ENCODE results near the gene FLOT2.

Gene FLOT2

GRCh38 chr17:28929787-28930186, 32.3 kb upstream of the FLOT2 start:
- Mint-ChIP-seq H3K4me3 (no peak overlapping the region), H3K27me3 (no peaks in the 10 kb centered on the region), H3K9me3 (peaks cover 4% of the 10 kb centered on the region), H3K36me3 (peaks cover 57% of the 10 kb centered on the region), H3K4me1 (peaks cover 56% of the 10 kb centered on the region), H3K27ac (peak overlapping the region; percentile 62)
- no peak for DNase-seq
- CTCF ChIA-PET, result interaction anchor here (1.0 kb wide), 2 partner anchors 17 to 23 kb away, joined by 3 to 4 read pairs; no protein-coding TSS in a partner anchor

- H3K36me3 Mint-ChIP-seq, result peaks cover 63% of the 10 kb centered on the region
- CTCF ChIA-PET, result interaction anchor here (0.6 to 1.4 kb wide), 4 partner anchors 17 to 178 kb away, joined by 3 to 5 read pairs (median 3); no protein-coding TSS in a partner anchor
- H3K27ac Mint-ChIP-seq, result peak overlapping the region; percentile 60
- H3K4me3 Mint-ChIP-seq, result no peak overlapping the region
- no peaks in the 10 kb centered on the region for H3K27me3 Mint-ChIP-seq
- peaks cover 4% of the 10 kb centered on the region for H3K9me3 Mint-ChIP-seq
- DNase-seq, result peak; percentile 32
- peaks cover 50% of the 10 kb centered on the region for H3K4me1 Mint-ChIP-seq
These were observed 30.5 kb upstream of the FLOT2 start for GRCh38 chr17:28928061-28928460.

GRCh38 chr17:28926786-28927185, 29.3 kb upstream of the FLOT2 start:
- CTCF ChIA-PET, result interaction anchor here (1.1 to 2.2 kb wide), 4 partner anchors 10 to 199 kb away, joined by 3 to 8 read pairs (median 6); no protein-coding TSS in a partner anchor
- no peak for DNase-seq
- Mint-ChIP-seq H3K4me3 (no peak overlapping the region), H3K9me3 (peaks cover 4% of the 10 kb centered on the region), H3K27ac (peak overlapping the region; percentile 96), H3K27me3 (no peaks in the 10 kb centered on the region), H3K4me1 (peaks cover 52% of the 10 kb centered on the region), H3K36me3 (peaks cover 71% of the 10 kb centered on the region)

GRCh38 chr17:28926366-28926765, 28.8 kb upstream of the FLOT2 start:
- Mint-ChIP-seq H3K9me3 (peaks cover 4% of the 10 kb centered on the region), H3K27me3 (no peaks in the 10 kb centered on the region), H3K36me3 (peaks cover 75% of the 10 kb centered on the region), H3K27ac (peak overlapping the region; percentile 96), H3K4me3 (peak overlapping the region; percentile 13), H3K4me1 (peaks cover 52% of the 10 kb centered on the region)
- CTCF ChIA-PET, result interaction anchor here (1.1 to 2.2 kb wide), 5 partner anchors 10 to 177 kb away, joined by 3 to 8 read pairs (median 6); no protein-coding TSS in a partner anchor
- DNase-seq, result no peak

- Mint-ChIP-seq H3K36me3 (peaks cover 76% of the 10 kb centered on the region), H3K27ac (peak overlapping the region; percentile 96)
These were observed 28.4 kb upstream of the FLOT2 start for GRCh38 chr17:28925912-28926365.

GRCh38 chr17:28920201-28920600, 22.7 kb upstream of the FLOT2 start:
- Mint-ChIP-seq H3K4me1 (peaks cover 13% of the 10 kb centered on the region), H3K27ac (peak overlapping the region; percentile 26), H3K9me3 (no peaks in the 10 kb centered on the region), H3K27me3 (no peaks in the 10 kb centered on the region), H3K4me3 (no peak overlapping the region), H3K36me3 (peaks cover 84% of the 10 kb centered on the region)
- DNase-seq, result no peak
- CTCF ChIA-PET, result interaction anchor here (1.1 to 1.3 kb wide), 2 partner anchors 72 to 194 kb away, joined by 3 to 4 read pairs; partner anchors contain the start of gene TLCD1

More at GRCh38 chr17:28925912-28926365, 28.4 kb upstream of the FLOT2 start:
- Mint-ChIP-seq H3K27me3 (no peaks in the 10 kb centered on the region), H3K4me1 (peaks cover 52% of the 10 kb centered on the region), H3K4me3 (peak overlapping the region; percentile 13), H3K9me3 (peaks cover 4% of the 10 kb centered on the region)
- peak; percentile 62 for DNase-seq
- CTCF ChIA-PET, result interaction anchor here (1.0 to 2.2 kb wide), 6 partner anchors 9 to 191 kb away, joined by 3 to 8 read pairs (median 6); no protein-coding TSS in a partner anchor

GRCh38 chr17:28918295-28918694, 20.8 kb upstream of the FLOT2 start:
- CTCF ChIA-PET, result interaction anchor here (0.7 to 3.9 kb wide), 6 partner anchors 15 to 191 kb away, joined by 3 to 41 read pairs (median 4); no protein-coding TSS in a partner anchor
- Mint-ChIP-seq H3K36me3 (peaks cover 81% of the 10 kb centered on the region), H3K9me3 (no peaks in the 10 kb centered on the region), H3K27ac (peak overlapping the region; percentile 45), H3K4me1 (peaks cover 2% of the 10 kb centered on the region), H3K4me3 (no peak overlapping the region), H3K27me3 (no peaks in the 10 kb centered on the region)
- DNase-seq, result no peak

GRCh38 chr17:28917465-28917864, 19.9 kb upstream of the FLOT2 start:
- H3K27me3 Mint-ChIP-seq, result no peaks in the 10 kb centered on the region
- H3K36me3 Mint-ChIP-seq, result peaks cover 84% of the 10 kb centered on the region
- no peak overlapping the region for H3K4me3 Mint-ChIP-seq
- no peak for DNase-seq
- H3K4me1 Mint-ChIP-seq, result peaks cover under 1% of the 10 kb centered on the region
- CTCF ChIA-PET, result interaction anchor here (1.0 to 3.9 kb wide), 6 partner anchors 8 to 154 kb away, joined by 3 to 41 read pairs (median 6); no protein-coding TSS in a partner anchor
- no peak overlapping the region for H3K27ac Mint-ChIP-seq
- no peaks in the 10 kb centered on the region for H3K9me3 Mint-ChIP-seq

GRCh38 chr17:28917029-28917428, 19.5 kb upstream of the FLOT2 start:
- Mint-ChIP-seq H3K9me3 (no peaks in the 10 kb centered on the region), H3K4me1 (no peaks in the 10 kb centered on the region), H3K27ac (no peak overlapping the region), H3K4me3 (no peak overlapping the region), H3K36me3 (peaks cover 86% of the 10 kb centered on the region), H3K27me3 (no peaks in the 10 kb centered on the region)
- no peak for DNase-seq
- CTCF ChIA-PET, result interaction anchor here (1.1 to 3.9 kb wide), 8 partner anchors 9 to 190 kb away, joined by 3 to 41 read pairs (median 6); partner anchors contain the start of gene TLCD1

GRCh38 chr17:28916302-28916934, 18.9 kb upstream of the FLOT2 start:
- no peaks in the 10 kb centered on the region for H3K27me3 Mint-ChIP-seq
- H3K27ac Mint-ChIP-seq, result peak overlapping the region; percentile 13
- peaks cover 85% of the 10 kb centered on the region for H3K36me3 Mint-ChIP-seq
- H3K4me3 Mint-ChIP-seq, result no peak overlapping the region
- DNase-seq, result peak; percentile 67
- no peaks in the 10 kb centered on the region for H3K9me3 Mint-ChIP-seq
- H3K4me1 Mint-ChIP-seq, result no peaks in the 10 kb centered on the region
- CTCF ChIA-PET, result interaction anchor here (1.1 to 3.9 kb wide), 11 partner anchors 9 to 189 kb away, joined by 3 to 41 read pairs (median 5); partner anchors contain the start of gene TLCD1

GRCh38 chr17:28912938-28913333, 15.4 kb upstream of the FLOT2 start:
- CTCF ChIA-PET, result interaction anchor here (0.8 to 2.5 kb wide), 6 partner anchors 10 to 186 kb away, joined by 3 to 9 read pairs (median 5); partner anchors contain the start of gene DHRS13
- Mint-ChIP-seq H3K36me3 (peaks cover 78% of the 10 kb centered on the region), H3K27ac (no peak overlapping the region)

GRCh38 chr17:28912281-28912937, 14.9 kb upstream of the FLOT2 start:
- Mint-ChIP-seq H3K36me3 (peaks cover 78% of the 10 kb centered on the region), H3K4me1 (no peaks in the 10 kb centered on the region), H3K9me3 (no peaks in the 10 kb centered on the region), H3K4me3 (no peak overlapping the region), H3K27ac (no peak overlapping the region), H3K27me3 (no peaks in the 10 kb centered on the region)
- CTCF ChIA-PET, result interaction anchor here (0.8 to 2.5 kb wide), 6 partner anchors 9 to 186 kb away, joined by 3 to 9 read pairs (median 5); partner anchors contain the start of gene DHRS13
- peak; percentile 35 for DNase-seq

More at GRCh38 chr17:28912938-28913333, 15.4 kb upstream of the FLOT2 start:
- Mint-ChIP-seq H3K27me3 (no peaks in the 10 kb centered on the region), H3K4me1 (no peaks in the 10 kb centered on the region), H3K9me3 (no peaks in the 10 kb centered on the region), H3K4me3 (no peak overlapping the region)
- DNase-seq, result no peak

GRCh38 chr17:28911411-28912045, 14.0 kb upstream of the FLOT2 start:
- Mint-ChIP-seq H3K27me3 (no peaks in the 10 kb centered on the region), H3K36me3 (peaks cover 75% of the 10 kb centered on the region)

More at GRCh38 chr17:28911411-28912045, 14.0 kb upstream of the FLOT2 start:
- CTCF ChIA-PET, result interaction anchor here (0.7 to 2.5 kb wide), 8 partner anchors 8 to 206 kb away, joined by 3 to 9 read pairs (median 6); partner anchors contain the start of gene DHRS13
- Mint-ChIP-seq H3K4me1 (no peaks in the 10 kb centered on the region), H3K4me3 (no peak overlapping the region), H3K27ac (no peak overlapping the region), H3K9me3 (no peaks in the 10 kb centered on the region)
- no peak for DNase-seq
